Measurements from ENCODE around the gene MALRD1.

The MALRD1 gene

GRCh38 chr10:19654576-19654975 lies 606.0 kb downstream of the MALRD1 start:
- TF ChIP-seq CTCF (conservative IDR thresholded peaks at IDR 0.05; ENCODE audit: low read depth, low read length), result no peak
- no peak for DNase-seq (ENCODE audit: low read depth)
- H3K4me3 ChIP-seq (ENCODE audit: low read length), result no peak overlapping the region

- DNase-seq (ENCODE audit: low read depth), result no peak
Observed at GRCh38 chr10:19656420-19657042, 607.9 kb downstream of the MALRD1 start.

GRCh38 chr10:19658131-19658530 lies 609.5 kb downstream of the MALRD1 start:
- H3K4me3 ChIP-seq (ENCODE audit: low read length), result no peak overlapping the region
- DNase-seq (ENCODE audit: low read depth), result no peak
- no peak for TF ChIP-seq CTCF (conservative IDR thresholded peaks at IDR 0.05; ENCODE audit: low read depth, low read length)

More at GRCh38 chr10:19656420-19657042, 607.9 kb downstream of the MALRD1 start:
- no peak overlapping the region for H3K4me3 ChIP-seq (ENCODE audit: low read length)
- TF ChIP-seq CTCF (conservative IDR thresholded peaks at IDR 0.05; ENCODE audit: low read depth, low read length), result no peak

- no peak overlapping the region for H3K4me3 ChIP-seq (ENCODE audit: low read length)
- no peak for DNase-seq (ENCODE audit: low read depth)
- no peak for TF ChIP-seq CTCF (conservative IDR thresholded peaks at IDR 0.05; ENCODE audit: low read depth, low read length)
Observed at GRCh38 chr10:19658622-19659233, 610.1 kb downstream of the MALRD1 start.

GRCh38 chr10:19659920-19660655 lies 611.5 kb downstream of the MALRD1 start:
- no peak overlapping the region for H3K4me3 ChIP-seq (ENCODE audit: low read length)
- peak; percentile 53 for DNase-seq (ENCODE audit: low read depth)
- TF ChIP-seq CTCF (conservative IDR thresholded peaks at IDR 0.05; ENCODE audit: low read depth, low read length), result no peak

- peak; percentile 24 for TF ChIP-seq CTCF (conservative IDR thresholded peaks at IDR 0.05; ENCODE audit: low read depth, low read length)
Observed at GRCh38 chr10:19663344-19663743, 614.7 kb downstream of the MALRD1 start.

More at GRCh38 chr10:19663344-19663743, 614.7 kb downstream of the MALRD1 start:
- H3K4me3 ChIP-seq (ENCODE audit: low read length), result no peak overlapping the region
- no peak for DNase-seq (ENCODE audit: low read depth)
